ENCODE measurements around the gene SIRT4.
A peak's percentile ranks its signal among the peaks of the same experiment; 100 is the strongest.

The SIRT4 gene

GRCh38 chr12:120278137-120279069, 23.7 kb upstream of the SIRT4 start:
- no peak for DNase-seq

GRCh38 chr12:120283318-120283717, 18.8 kb upstream of the SIRT4 start:
- no peak for DNase-seq

- DNase-seq, result no peak
Measured at GRCh38 chr12:120284381-120284780, 17.7 kb upstream of the SIRT4 start.

- DNase-seq, result no peak
Measured at GRCh38 chr12:120286768-120287490, 15.2 kb upstream of the SIRT4 start.

GRCh38 chr12:120287491-120287890, 14.6 kb upstream of the SIRT4 start:
- DNase-seq, result no peak

GRCh38 chr12:120290609-120291305, 11.4 kb upstream of the SIRT4 start:
- peak in 1 of 2 donors; percentile 10 for DNase-seq

GRCh38 chr12:120292411-120292660, 9.8 kb upstream of the SIRT4 start:
- no peak for DNase-seq

- DNase-seq, result peak; percentile 74 to 79
Measured at GRCh38 chr12:120292661-120293531, 9.2 kb upstream of the SIRT4 start, which contains the start of gene RNU4-1. Gene RNU4-1, minus strand, starts transcription at chr12:120293237.

GRCh38 chr12:120314220-120314619, 12.1 kb downstream of the SIRT4 start:
- no peak for DNase-seq

GRCh38 chr12:120316798-120317223, 14.7 kb downstream of the SIRT4 start:
- no peak for DNase-seq

GRCh38 chr12:120317224-120318105, 15.3 kb downstream of the SIRT4 start:
- peak; percentile 100 for DNase-seq

GRCh38 chr12:120321382-120322202, 19.5 kb downstream of the SIRT4 start:
- no peak for DNase-seq

- no peak for DNase-seq
Measured at GRCh38 chr12:120323772-120324171, 21.7 kb downstream of the SIRT4 start.

GRCh38 chr12:120324841-120325417, 22.8 kb downstream of the SIRT4 start:
- no peak for DNase-seq

- no peak for DNase-seq
Measured at GRCh38 chr12:120327593-120327992, 25.5 kb downstream of the SIRT4 start, which contains the start of gene PLA2G1B. Gene PLA2G1B, minus strand, starts transcription at chr12:120327779. Its CDS starts 26 bp downstream, at chr12:120327753.

- no peak for DNase-seq
Measured at GRCh38 chr12:120328228-120328627, 26.1 kb downstream of the SIRT4 start.

- DNase-seq, result no peak
Measured at GRCh38 chr12:120331390-120331789, 29.3 kb downstream of the SIRT4 start.

GRCh38 chr12:120332041-120332440, 29.9 kb downstream of the SIRT4 start:
- no peak for DNase-seq

GRCh38 chr12:120332523-120332922, 30.4 kb downstream of the SIRT4 start:
- DNase-seq, result no peak

GRCh38 chr12:120335447-120335846, 33.3 kb downstream of the SIRT4 start:
- DNase-seq, result peak in 1 of 2 donors; percentile 3

Measured in activated CD4-positive, alpha-beta T cell treated with anti-CD3 and anti-CD28 coated beads for 4 hours (primary cell).